Transverse colon (tissue), 3 donors: ENCODE data around the gene CACNA2D1.

ENCODE experiments used
- CTCF ChIP-seq, 5 experiments: fragments of 200-600 bp in 3 of 5; fragments of 450-650 bp in 2 of 5; sonication (generic) in 3 of 5; IDR thresholded peaks; 1 replicate in 2 of 5; 2 replicates in 3 of 5; pipeline ENCODE4 v1.5.1; 2016 to 2017; ENCODE audit warnings: antibody characterized with exemption in 5 of 5, inconsistent platforms in 3 of 5, mild to moderate bottlenecking in 2 of 5, moderate library complexity in 1 of 5
- POLR2A ChIP-seq: fragments of 450-650 bp; IDR thresholded peaks from one replicate; pipeline ENCODE4 v1.6.1; 2016; ENCODE audit warnings: antibody characterized with exemption, mild to moderate bottlenecking, moderate library complexity

DNA sequence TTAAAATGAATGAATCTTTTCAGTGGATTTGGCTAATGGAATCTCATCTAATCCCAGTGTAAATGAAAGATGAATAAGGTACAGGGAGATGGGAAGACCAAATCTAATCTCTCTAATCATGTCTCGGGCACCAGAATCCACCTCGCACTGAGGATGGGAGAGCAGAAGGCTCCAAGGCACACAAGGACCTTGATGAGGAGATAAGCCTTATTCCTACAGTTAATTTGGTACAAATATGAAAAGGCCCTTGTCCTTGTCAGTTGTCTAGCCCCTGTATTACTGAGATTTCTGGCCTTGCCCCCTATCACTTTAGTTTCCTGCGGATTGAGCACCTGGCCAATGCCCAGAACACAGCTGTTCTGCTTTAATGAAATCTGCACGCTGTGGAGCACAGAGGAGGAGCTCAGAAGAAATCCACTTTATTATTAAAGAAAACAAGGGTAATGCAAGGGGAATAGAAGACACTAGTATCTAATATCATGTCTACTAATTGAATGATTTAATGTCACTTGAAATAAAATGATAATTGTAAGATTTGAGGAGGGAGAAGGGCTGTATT, 352.4 kb downstream of the CACNA2D1 start:
- TF ChIP-seq POLR2A = no peak
- no peak for TF ChIP-seq CTCF (IDR thresholded peaks at IDR 0.05)
